GM10248 (cell line): Measurements from ENCODE around the gene AUTS2.

ENCODE experiments used
- CTCF ChIA-PET: fragments of 300-600 bp; sonication (Branson Sonifier 250); formaldehyde crosslinking; extraction: SDS; loops from one replicate; lab custom pipeline; 2021; ENCODE audit warnings: antibody characterized with exemption; lab: Yijun Ruan, JAX
- POLR2A ChIA-PET: fragments of 350-650 bp; sonication (Branson Sonifier 250); formaldehyde crosslinking; extraction: SDS; loops from one replicate; lab custom pipeline; 2020; ENCODE audit warnings: antibody characterized with exemption; lab: Yijun Ruan, JAX
- DNase-seq: peaks from one replicate; pipeline ENCODE4 v3.0.0; 2012; ENCODE audit errors: extremely low spot score
- TF ChIP-seq, protein P1 (sequence below): IDR thresholded peaks from 2 replicates; pipeline ENCODE4 v1.5.1; 2012; ENCODE audit warnings: mild to moderate bottlenecking, low read depth; ENCODE audit errors: extremely low read depth, missing control alignments, control extremely low read depth

AUTS2 gene

GRCh38 chr7:69719717-69720116 lies 121.4 kb downstream of the AUTS2 start:
- TF ChIP-seq, protein P1, sequence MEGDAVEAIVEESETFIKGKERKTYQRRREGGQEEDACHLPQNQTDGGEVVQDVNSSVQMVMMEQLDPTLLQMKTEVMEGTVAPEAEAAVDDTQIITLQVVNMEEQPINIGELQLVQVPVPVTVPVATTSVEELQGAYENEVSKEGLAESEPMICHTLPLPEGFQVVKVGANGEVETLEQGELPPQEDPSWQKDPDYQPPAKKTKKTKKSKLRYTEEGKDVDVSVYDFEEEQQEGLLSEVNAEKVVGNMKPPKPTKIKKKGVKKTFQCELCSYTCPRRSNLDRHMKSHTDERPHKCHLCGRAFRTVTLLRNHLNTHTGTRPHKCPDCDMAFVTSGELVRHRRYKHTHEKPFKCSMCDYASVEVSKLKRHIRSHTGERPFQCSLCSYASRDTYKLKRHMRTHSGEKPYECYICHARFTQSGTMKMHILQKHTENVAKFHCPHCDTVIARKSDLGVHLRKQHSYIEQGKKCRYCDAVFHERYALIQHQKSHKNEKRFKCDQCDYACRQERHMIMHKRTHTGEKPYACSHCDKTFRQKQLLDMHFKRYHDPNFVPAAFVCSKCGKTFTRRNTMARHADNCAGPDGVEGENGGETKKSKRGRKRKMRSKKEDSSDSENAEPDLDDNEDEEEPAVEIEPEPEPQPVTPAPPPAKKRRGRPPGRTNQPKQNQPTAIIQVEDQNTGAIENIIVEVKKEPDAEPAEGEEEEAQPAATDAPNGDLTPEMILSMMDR = no peak
- POLR2A ChIA-PET = no interaction called here
- CTCF ChIA-PET = interaction anchor here (0.9 kb wide), 2 partner anchors 10 to 21 kb away, joined by 3 read pairs; no protein-coding TSS in a partner anchor
- DNase-seq = no peak

DNA sequence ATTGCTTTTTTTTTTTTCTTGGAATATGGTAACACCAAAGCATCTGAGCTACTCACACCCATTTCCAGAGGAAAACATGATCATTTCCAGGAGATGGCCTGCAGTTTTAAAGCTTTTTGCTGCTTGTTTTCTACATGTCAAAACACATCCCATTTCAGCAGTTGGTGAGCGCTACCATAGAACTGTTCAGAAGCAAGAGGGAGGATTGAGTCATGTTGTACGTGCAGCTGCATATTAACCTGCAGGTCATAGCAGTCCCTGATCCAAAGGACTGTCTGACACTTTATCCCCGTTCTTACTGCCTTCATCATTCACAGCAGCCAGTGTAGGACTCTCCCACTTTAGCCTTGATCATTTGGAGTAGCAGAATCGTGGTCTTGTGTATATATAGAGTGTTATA lies 124.6 kb downstream of the AUTS2 start:
- CTCF ChIA-PET = interaction anchor here (1.3 to 1.9 kb wide), 2 partner anchors 9 to 12 kb away, joined by 3 to 6 read pairs; no protein-coding TSS in a partner anchor
- POLR2A ChIA-PET = no interaction called here
- TF ChIP-seq, protein P1 = no peak
- no peak for DNase-seq

GRCh38 chr7:69723663-69724062 lies 125.4 kb downstream of the AUTS2 start:
- TF ChIP-seq, protein P1 = no peak
- ChIA-PET POLR2A (no interaction called here), CTCF (interaction anchor here (0.8 to 1.1 kb wide), 2 partner anchors 9 to 26 kb away, joined by 3 read pairs; no protein-coding TSS in a partner anchor)
- no peak for DNase-seq

DNA sequence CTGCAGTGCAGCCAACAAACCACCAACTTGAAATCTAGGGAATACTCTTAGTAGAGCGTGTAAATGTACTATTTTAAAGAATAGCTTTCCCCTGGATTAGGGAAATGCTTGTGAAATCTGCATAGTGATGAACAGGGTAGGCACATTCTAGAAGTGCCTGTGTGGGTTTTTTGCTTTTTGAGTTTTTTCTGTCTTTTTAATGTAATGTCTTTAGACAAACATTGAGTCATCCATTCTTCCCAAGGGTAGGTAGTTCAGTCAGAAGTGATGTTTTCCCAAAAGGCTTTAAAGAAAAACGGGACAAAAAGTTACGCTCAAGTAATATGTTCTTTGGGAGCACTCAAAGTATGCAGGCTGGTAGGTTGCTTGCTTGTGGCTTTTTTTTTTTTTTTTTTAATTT lies 130.0 kb downstream of the AUTS2 start:
- TF ChIP-seq, protein P1 = no peak
- ChIA-PET POLR2A (no interaction called here), CTCF (interaction anchor here (0.7 to 2.2 kb wide), 5 partner anchors 11 to 44 kb away, joined by 3 to 8 read pairs (median 3); no protein-coding TSS in a partner anchor)
- no peak for DNase-seq

DNA sequence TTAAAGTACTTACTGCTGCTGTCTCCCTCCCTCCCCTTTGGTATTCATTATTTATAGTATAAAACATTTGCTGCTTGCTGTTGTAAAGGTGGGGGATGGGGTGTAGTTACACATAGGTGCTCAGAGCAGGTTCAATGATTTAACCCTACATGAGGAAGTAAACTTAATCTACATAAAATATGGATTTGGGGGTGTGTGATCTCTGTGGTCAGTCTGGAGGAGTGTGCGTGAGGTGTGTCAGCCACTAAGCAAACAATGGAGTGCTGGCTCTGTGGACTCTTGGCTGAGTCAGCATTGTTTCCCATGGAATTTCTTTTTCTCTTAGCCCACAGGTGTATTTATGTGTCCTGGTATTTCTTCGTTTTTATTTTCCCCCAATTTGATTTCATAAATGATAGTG lies 133.9 kb downstream of the AUTS2 start:
- no peak for DNase-seq
- TF ChIP-seq, protein P1 = no peak
- CTCF ChIA-PET = no interaction called here
- POLR2A ChIA-PET = no interaction called here

GRCh38 chr7:69735582-69735981 lies 137.3 kb downstream of the AUTS2 start:
- ChIA-PET CTCF (no interaction called here), POLR2A (no interaction called here)
- TF ChIP-seq, protein P1 = no peak
- no peak for DNase-seq

DNA sequence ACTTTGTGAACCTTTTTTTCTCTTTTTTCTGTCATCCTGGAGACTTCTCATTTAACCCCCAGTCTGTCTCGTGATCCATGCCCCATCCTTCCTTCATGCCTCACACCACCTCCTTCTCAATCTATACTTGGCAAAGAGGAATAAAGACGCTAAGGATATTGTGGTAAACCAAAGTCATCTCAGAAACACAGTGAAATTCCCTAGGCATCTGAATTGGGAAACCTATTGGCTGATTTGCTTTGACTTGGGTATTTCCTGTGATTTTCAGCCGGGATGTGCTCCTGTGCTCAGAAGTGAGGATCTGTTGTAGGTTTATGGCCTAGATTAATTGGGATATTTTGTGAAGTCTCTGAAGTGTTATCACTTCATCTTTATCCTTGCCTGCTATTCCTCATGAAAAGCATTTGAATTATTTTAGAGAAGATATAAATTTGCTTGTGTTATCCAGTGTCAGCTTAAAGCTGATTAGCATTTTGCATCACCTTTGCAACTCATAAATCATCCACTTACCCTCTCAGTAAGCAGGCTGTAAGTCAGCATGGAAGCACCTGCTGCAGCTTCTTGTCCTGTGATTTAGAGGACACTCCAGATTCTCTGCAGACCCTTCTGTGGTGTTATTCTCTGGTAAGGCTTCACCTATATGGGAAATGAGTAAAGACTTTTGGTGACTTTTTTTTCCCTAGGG lies 138.0 kb downstream of the AUTS2 start:
- TF ChIP-seq, protein P1 = no peak
- CTCF ChIA-PET = no interaction called here
- POLR2A ChIA-PET = no interaction called here
- no peak for DNase-seq
